Measurements from ENCODE around the gene SCARF2. TPM values are rescaled to one million over a fixed set of nuclear protein-coding genes. Genes with fewer than 3 reads are reported as not detected.

Gene SCARF2
- polyA plus RNA-seq, 1 donor from 2014 or later = 5.0 TPM

DNA sequence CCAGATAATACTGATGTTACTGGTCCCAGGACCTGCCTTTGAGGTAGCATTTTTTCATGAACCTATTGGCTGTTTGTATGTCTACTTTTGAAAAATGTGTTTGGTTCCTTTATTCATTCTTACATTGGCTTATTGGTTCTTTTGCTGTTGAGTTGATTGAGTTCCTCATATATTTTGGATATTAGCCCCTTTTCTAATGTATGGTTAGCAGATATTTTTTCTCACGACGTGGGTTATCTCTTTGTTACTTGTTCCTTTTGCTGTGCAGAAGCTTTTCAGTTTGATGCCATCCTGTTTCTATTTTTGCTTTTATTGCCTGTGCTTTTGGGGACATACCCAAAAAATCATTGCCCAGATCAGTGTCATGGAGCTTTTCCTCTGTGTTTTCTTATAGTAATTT, 53.5 kb downstream of the SCARF2 start:
- H3K4me2 ChIP-seq (ENCODE audit: low read length) = no peak overlapping the region
- no peaks in the 10 kb centered on the region for H3K79me2 ChIP-seq (replicated peaks; ENCODE audit: insufficient read depth, low read length)
- TF ChIP-seq REST (IDR thresholded peaks at IDR 0.05; ENCODE audit: borderline replicate concordance) (no peak), EP300 (conservative IDR thresholded peaks at IDR 0.05; ENCODE audit: poor library complexity, severe bottlenecking) (no peak), SMC3 (conservative IDR thresholded peaks at IDR 0.05; ENCODE audit: poor library complexity) (no peak), EZH2 (IDR thresholded peaks at IDR 0.05; ENCODE audit: borderline replicate concordance, insufficient read depth, low read length, poor library complexity, severe bottlenecking) (no peak), POLR2AphosphoS5 (IDR thresholded peaks at IDR 0.05) (no peak), TAF1 (IDR thresholded peaks at IDR 0.05; ENCODE audit: low read depth) (no peak), MXI1 (conservative IDR thresholded peaks at IDR 0.05; ENCODE audit: poor library complexity, severe bottlenecking) (no peak), RAD21 (conservative IDR thresholded peaks at IDR 0.05) (no peak)
- TF ChIP-seq, protein P1, sequence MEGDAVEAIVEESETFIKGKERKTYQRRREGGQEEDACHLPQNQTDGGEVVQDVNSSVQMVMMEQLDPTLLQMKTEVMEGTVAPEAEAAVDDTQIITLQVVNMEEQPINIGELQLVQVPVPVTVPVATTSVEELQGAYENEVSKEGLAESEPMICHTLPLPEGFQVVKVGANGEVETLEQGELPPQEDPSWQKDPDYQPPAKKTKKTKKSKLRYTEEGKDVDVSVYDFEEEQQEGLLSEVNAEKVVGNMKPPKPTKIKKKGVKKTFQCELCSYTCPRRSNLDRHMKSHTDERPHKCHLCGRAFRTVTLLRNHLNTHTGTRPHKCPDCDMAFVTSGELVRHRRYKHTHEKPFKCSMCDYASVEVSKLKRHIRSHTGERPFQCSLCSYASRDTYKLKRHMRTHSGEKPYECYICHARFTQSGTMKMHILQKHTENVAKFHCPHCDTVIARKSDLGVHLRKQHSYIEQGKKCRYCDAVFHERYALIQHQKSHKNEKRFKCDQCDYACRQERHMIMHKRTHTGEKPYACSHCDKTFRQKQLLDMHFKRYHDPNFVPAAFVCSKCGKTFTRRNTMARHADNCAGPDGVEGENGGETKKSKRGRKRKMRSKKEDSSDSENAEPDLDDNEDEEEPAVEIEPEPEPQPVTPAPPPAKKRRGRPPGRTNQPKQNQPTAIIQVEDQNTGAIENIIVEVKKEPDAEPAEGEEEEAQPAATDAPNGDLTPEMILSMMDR (IDR thresholded peaks at IDR 0.05; ENCODE audit: poor library complexity, severe bottlenecking) = no peak
- H2AFZ ChIP-seq (ENCODE audit: low read depth, low read length) = no peak overlapping the region
- H3K27me3 ChIP-seq (ENCODE audit: insufficient read depth, low read depth, low read length) = no peaks in the 10 kb centered on the region
- no peaks in the 10 kb centered on the region for H4K20me1 ChIP-seq (ENCODE audit: insufficient read depth)
- no peak overlapping the region for H3K4me3 ChIP-seq (ENCODE audit: low read length)
- H3K9ac ChIP-seq (ENCODE audit: low read length) = no peak overlapping the region
- no peaks in the 10 kb centered on the region for H3K9me2 ChIP-seq (ENCODE audit: insufficient read depth, low read length)
- no peak overlapping the region for H3K27ac ChIP-seq (ENCODE audit: low read length)
- H3K36me3 ChIP-seq (ENCODE audit: insufficient read depth, low read length) = no peaks in the 10 kb centered on the region
- no peaks in the 10 kb centered on the region for H3F3A ChIP-seq (ENCODE audit: insufficient read depth, low read length, poor library complexity, severe bottlenecking)
- H3K9me3 ChIP-seq (ENCODE audit: low read length) = no peaks in the 10 kb centered on the region

GRCh38 chr22:20383538-20383937, 54.1 kb downstream of the SCARF2 start:
- no peaks in the 10 kb centered on the region for H3K79me2 ChIP-seq (replicated peaks; ENCODE audit: insufficient read depth, low read length)
- H3K36me3 ChIP-seq (ENCODE audit: insufficient read depth, low read length) = no peaks in the 10 kb centered on the region
- H3K9me2 ChIP-seq (ENCODE audit: insufficient read depth, low read length) = no peaks in the 10 kb centered on the region
- no peak overlapping the region for H3K4me2 ChIP-seq (ENCODE audit: low read length)
- TF ChIP-seq POLR2AphosphoS5 (IDR thresholded peaks at IDR 0.05) (no peak), TAF1 (IDR thresholded peaks at IDR 0.05; ENCODE audit: low read depth) (no peak), RAD21 (conservative IDR thresholded peaks at IDR 0.05) (no peak), MXI1 (conservative IDR thresholded peaks at IDR 0.05; ENCODE audit: poor library complexity, severe bottlenecking) (no peak), SMC3 (conservative IDR thresholded peaks at IDR 0.05; ENCODE audit: poor library complexity) (no peak), EP300 (conservative IDR thresholded peaks at IDR 0.05; ENCODE audit: poor library complexity, severe bottlenecking) (no peak), REST (IDR thresholded peaks at IDR 0.05; ENCODE audit: borderline replicate concordance) (no peak)
- TF ChIP-seq, protein P1 (IDR thresholded peaks at IDR 0.05; ENCODE audit: poor library complexity, severe bottlenecking) = no peak
- H4K20me1 ChIP-seq (ENCODE audit: insufficient read depth) = no peaks in the 10 kb centered on the region
- H3K4me3 ChIP-seq (ENCODE audit: low read length) = no peak overlapping the region
- no peak overlapping the region for H2AFZ ChIP-seq (ENCODE audit: low read depth, low read length)
- no peak overlapping the region for H3K9ac ChIP-seq (ENCODE audit: low read length)
- no peak overlapping the region for H3K27ac ChIP-seq (ENCODE audit: low read length)
- H3K27me3 ChIP-seq (ENCODE audit: insufficient read depth, low read depth, low read length) = no peaks in the 10 kb centered on the region
- H3K9me3 ChIP-seq (ENCODE audit: low read length) = no peaks in the 10 kb centered on the region
- no peaks in the 10 kb centered on the region for H3F3A ChIP-seq (ENCODE audit: insufficient read depth, low read length, poor library complexity, severe bottlenecking)

Data from neural cell (in vitro differentiated cells).